HepG2 (cell line): ENCODE data around the gene C11orf42. TPM values are rescaled to one million over a fixed set of nuclear protein-coding genes. Genes with fewer than 3 reads are reported as not detected.

Experiments
- ATAC-seq: fragments of 200-7000 bp; cut with Tn5 transposase; 3 replicates; pipeline ENCODE4 v1.9.1; 2020; ENCODE audit warnings: mild to moderate bottlenecking, moderate library complexity
- BruUV-seq: library from RNA; stranded (reverse); fragments of 400-500 nt; replicated peaks from 2 replicates; lab custom pipeline; 2021; lab: Mats Ljungman, UMichigan
- CTCF ChIA-PET: fragments of 300-600 bp; formaldehyde crosslinking; extraction: SDS; loops from one replicate; lab custom pipeline; 2021; ENCODE audit warnings: low total read pairs, inconsistent platforms, low intra/inter-chr PET ratio; lab: Yijun Ruan, JAX
- POLR2A ChIA-PET: fragments of 350-600 bp; sonication (Branson Sonifier 250); formaldehyde crosslinking; loops from one replicate; lab custom pipeline; 2020; ENCODE audit warnings: antibody characterized with exemption, inconsistent platforms; lab: Yijun Ruan, JAX
- DNase-seq: peaks from one replicate; pipeline ENCODE4 v3.0.0-alpha.2; 2015; ENCODE audit warnings: low spot score
- FAIRE-seq: peaks from 3 replicates; lab custom pipeline; 2011; peaks lifted over from hg19 to GRCh38; lab: Jason Lieb, UNC
- H2AFZ ChIP-seq: one replicate; pipeline ENCODE4 v1.6.1; 2011; ENCODE audit warnings: low read length, inconsistent platforms
- H3K27ac ChIP-seq: fragments of 300-600 bp; 3 replicates; pipeline ENCODE4 v1.8.0; 2011; ENCODE audit warnings: mixed run types, mild to moderate bottlenecking, mixed read lengths, low read length, inconsistent platforms; ENCODE audit not compliant: insufficient read depth; ENCODE audit errors: extremely low read length
- H3K27me3 ChIP-seq, 2 experiments: fragments of 200-600 bp in 1 of 2; 2 replicates in 1 of 2; 3 replicates in 1 of 2; pipeline versions ENCODE4 v1.6.0 to v1.8.0; 2011; ENCODE audit warnings: low read length in 2 of 2, mild to moderate bottlenecking in 2 of 2, moderate library complexity in 2 of 2, inconsistent platforms in 1 of 2; ENCODE audit not compliant: insufficient read depth in 2 of 2, control insufficient read depth in 1 of 2
- H3K36me3 ChIP-seq, 2 experiments: fragments of 200-600 bp in 1 of 2; replicated peaks in 1 of 2; 2 replicates in 1 of 2; 3 replicates in 1 of 2; pipeline versions ENCODE4 v1.5.1 to v1.8.0; 2011; ENCODE audit warnings: low read length in 2 of 2, inconsistent platforms in 1 of 2; ENCODE audit not compliant: insufficient read depth in 2 of 2, control insufficient read depth in 1 of 2
- H3K4me1 ChIP-seq: 2 replicates; pipeline ENCODE4 v1.5.1; 2012; ENCODE audit warnings: low read length, inconsistent platforms; ENCODE audit not compliant: insufficient read depth
- H3K4me2 ChIP-seq: 2 replicates; pipeline ENCODE4 v1.6.0; 2011; ENCODE audit warnings: low read depth, low read length, inconsistent platforms
- H3K4me3 ChIP-seq, 3 experiments: fragments of 200-600 bp in 1 of 3; sonication (generic), shearing (Covaris generic) in 1 of 3; replicated peaks in 1 of 3; 2 replicates each; pipeline ENCODE4 v1.5.1; 2011 to 2016; ENCODE audit warnings: low read length in 3 of 3, inconsistent platforms in 2 of 3, low read depth in 2 of 3, mild to moderate bottlenecking in 2 of 3, control low read depth in 1 of 3, mixed read lengths in 1 of 3; ENCODE audit not compliant: insufficient read depth in 1 of 3
- H3K79me2 ChIP-seq: one replicate; pipeline ENCODE4 v1.6.1; 2011; ENCODE audit warnings: low read length, inconsistent platforms; ENCODE audit not compliant: insufficient read depth
- H3K9ac ChIP-seq: 2 replicates; pipeline ENCODE4 v1.6.0; 2011; ENCODE audit warnings: mild to moderate bottlenecking, low read depth, low read length, inconsistent platforms; ENCODE audit not compliant: insufficient read depth
- H3K9me3 ChIP-seq: 2 replicates; pipeline ENCODE4 v1.5.1; 2012; ENCODE audit warnings: mild to moderate bottlenecking, low read length
- H4K20me1 ChIP-seq: 2 replicates; pipeline ENCODE4 v1.6.0; 2011; ENCODE audit warnings: inconsistent platforms, mild to moderate bottlenecking, low read length, moderate library complexity; ENCODE audit not compliant: insufficient read depth
- MTA3 ChIP-seq: sonication (generic); formaldehyde crosslinking; IDR thresholded peaks from 2 replicates; pipeline ENCODE4 v1.4.0; 2020; ENCODE audit warnings: missing genetic modification reagents
- MZF1 ChIP-seq: sonication (generic); formaldehyde crosslinking; IDR thresholded peaks from 2 replicates; pipeline ENCODE4 v1.8.1; 2023; ENCODE audit warnings: mild to moderate bottlenecking, missing genetic modification reagents, borderline replicate concordance
- PTBP1 ChIP-seq: fragments of 200-400 bp; formaldehyde crosslinking; IDR thresholded peaks from 2 replicates; pipeline ENCODE4 v1.6.1; 2018; ENCODE audit warnings: low read length, low read depth; ENCODE audit not compliant: poor library complexity, severe bottlenecking
- THRA ChIP-seq: sonication (generic); formaldehyde crosslinking; IDR thresholded peaks from 2 replicates; pipeline ENCODE4 v1.4.0; 2020; ENCODE audit warnings: missing genetic modification reagents, borderline replicate concordance
- ZBTB2 ChIP-seq: sonication (generic); formaldehyde crosslinking; IDR thresholded peaks from 2 replicates; pipeline ENCODE4 v1.8.0; 2022; ENCODE audit warnings: low read depth, missing genetic modification reagents
- ZMYM2 ChIP-seq: sonication (generic); formaldehyde crosslinking; IDR thresholded peaks from 2 replicates; pipeline ENCODE4 v1.8.0; 2022; ENCODE audit warnings: mild to moderate bottlenecking, missing genetic modification reagents
- ZNF331 ChIP-seq: sonication (generic); formaldehyde crosslinking; IDR thresholded peaks from 2 replicates; pipeline ENCODE4 v1.4.0; 2020; ENCODE audit warnings: missing genetic modification reagents
- ZNF646 ChIP-seq: sonication (generic); formaldehyde crosslinking; IDR thresholded peaks from 2 replicates; pipeline ENCODE4 v1.9.0; 2021; ENCODE audit warnings: mild to moderate bottlenecking, missing genetic modification reagents
- WGBS: methylation state at CpG from one replicate; pipeline ENCODE4 v1.1.6; 2017; ENCODE audit warnings: low lambda C conversion rate; 5-methylcytosine and 5-hydroxymethylcytosine counted together
- in situ Hi-C: cut with HindIII; loops from 2 replicates; pipeline ENCODE4 v1.10.0; 2017; ENCODE audit warnings: low pct_unique_long_range_greater_than_20kb; ENCODE audit not compliant: extremely low pct_ligation_motif_present
- intact Hi-C: fragments of 100-400 bp; cut with micrococcal nuclease; formaldehyde crosslinking; loops from one replicate; pipeline ENCODE4 v1.10.0; 2022; ENCODE audit not compliant: unreplicated experiment
- polyA plus RNA-seq, 8 experiments: library from polyadenylated mRNA; depleted of rRNA in 3 of 8; stranded (reverse) in 7 of 8; unstranded in 1 of 8; fragments of >200 nt; fragmentation: Illumina TruSeq in 4 of 8; extraction: Trizol in 4 of 8; gene quantifications; 2 replicates each; pipeline versions ENCODE4 v1.2.1 to v1.2.3, GENCODE V29; 2011 to 2016; ENCODE audit warnings: low read depth in 4 of 8, missing spikeins in 1 of 8, mixed read lengths in 1 of 8; ENCODE audit not compliant: insufficient read depth in 1 of 8
- total RNA-seq, 5 experiments: library from RNA; depleted of rRNA; stranded (reverse); fragments of >200 nt; fragmentation: Illumina TruSeq; extraction: Trizol; gene quantifications; 2 replicates each; pipeline ENCODE4 v1.2.3, GENCODE V29; 2016; ENCODE audit warnings: low read depth in 1 of 5

Gene C11orf42
- total and polyA plus RNA-seq, 2 of the 13 experiments (the other 11 are each of a cell fraction or from before 2014, with no cell fraction given), result not detected

GRCh38 chr11:6224421-6224820, 19.1 kb downstream of the C11orf42 start:
- H3K36me3 ChIP-seq, result peaks cover 10 to 42% of the 10 kb centered on the region in 2 experiments
- no peak overlapping the region for H3K27ac ChIP-seq
- H3K9me3 ChIP-seq, result no peaks in the 10 kb centered on the region
- no peak overlapping the region for H3K4me3 ChIP-seq
- H3K79me2 ChIP-seq, result peaks cover 17% of the 10 kb centered on the region
- 95% methylated on average over 3 of the region's 3 CpGs for WGBS
- BruUV-seq, result no TSS peak
- peaks cover 5% of the 10 kb centered on the region for H3K4me1 ChIP-seq
- intact Hi-C loops, result no loop called here
- in situ Hi-C loops, result no loop called here
- no peak for ATAC-seq
- DNase-seq, result no peak
- no peaks in the 10 kb centered on the region for H3K27me3 ChIP-seq
- H4K20me1 ChIP-seq, result no peaks in the 10 kb centered on the region
- no peak overlapping the region for H2AFZ ChIP-seq
- CTCF ChIA-PET, result no interaction called here
- no peak for TF ChIP-seq ZNF646 (CRISPR knock-in tag)
- no peak for TF ChIP-seq ZMYM2
- TF ChIP-seq THRA (CRISPR knock-in tag), result no peak
- TF ChIP-seq ZNF331 (CRISPR knock-in tag), result no peak
- no peak for TF ChIP-seq ZBTB2
- TF ChIP-seq PTBP1, result no peak
- no peak for TF ChIP-seq MZF1 (CRISPR knock-in tag)
- no peak for TF ChIP-seq MTA3 (CRISPR knock-in tag)
- POLR2A ChIA-PET, result no interaction called here
- FAIRE-seq, result no peak
- no peak overlapping the region for H3K9ac ChIP-seq
- H3K4me2 ChIP-seq, result no peak overlapping the region
